SK-N-MC (cell line): Measurements from ENCODE around the gene ATG13.

Source experiments
- EZH2 ChIP-seq: fragments of 200-600 bp; sonication (generic); IDR thresholded peaks from one replicate; pipeline ENCODE4 v1.6.1; 2017; ENCODE audit warnings: antibody characterized with exemption
- POLR2AphosphoS5 ChIP-seq: IDR thresholded peaks from 2 replicates; pipeline ENCODE4 v1.6.1; 2012; ENCODE audit warnings: mild to moderate bottlenecking, low read depth, low read length, borderline replicate concordance

DNA sequence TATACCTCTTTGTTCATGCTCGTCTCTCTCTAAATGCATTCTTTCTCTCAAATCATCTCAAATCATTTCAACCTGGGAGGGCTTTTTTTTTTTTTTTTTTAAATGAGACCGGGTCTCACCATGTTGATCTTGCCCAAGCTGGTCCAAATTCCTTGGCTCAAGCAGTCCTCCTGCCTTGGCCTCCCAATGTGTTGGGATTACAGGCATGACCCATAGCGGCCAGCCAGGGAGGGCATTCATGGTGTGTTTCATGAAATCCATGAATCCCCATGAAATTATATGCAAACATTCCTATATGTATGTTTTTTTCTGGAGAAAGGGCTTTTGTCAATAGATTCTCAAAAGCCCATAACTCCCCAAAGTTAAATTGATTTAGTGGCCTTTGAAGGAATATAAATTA, 26.2 kb downstream of the ATG13 start:
- TF ChIP-seq EZH2 (no peak), POLR2AphosphoS5 (no peak)
